Prostate gland (tissue), 2 donors: ENCODE data around the gene CACNA1F.

Experiments used
- CTCF ChIP-seq, 4 experiments: fragments of 200-600 bp in 2 of 4; fragments of 450-650 bp in 2 of 4; sonication (generic) in 2 of 4; IDR thresholded peaks; 1 replicate in 3 of 4; 2 replicates in 1 of 4; pipeline ENCODE4 v1.5.1; 2016 to 2019; ENCODE audit warnings: antibody characterized with exemption in 4 of 4, mild to moderate bottlenecking in 2 of 4, moderate library complexity in 2 of 4
- POLR2AphosphoS5 ChIP-seq: sonication (generic); formaldehyde crosslinking; IDR thresholded peaks from one replicate; pipeline ENCODE4 v1.6.1; 2017; ENCODE audit warnings: antibody characterized with exemption

GRCh38 chrX:49197543-49198087 lies 35.5 kb downstream of the CACNA1F start:
- TF ChIP-seq CTCF (IDR thresholded peaks at IDR 0.05) (no peak), POLR2AphosphoS5 (no peak)
